Measurements from ENCODE around the gene DNAH10.

DNA sequence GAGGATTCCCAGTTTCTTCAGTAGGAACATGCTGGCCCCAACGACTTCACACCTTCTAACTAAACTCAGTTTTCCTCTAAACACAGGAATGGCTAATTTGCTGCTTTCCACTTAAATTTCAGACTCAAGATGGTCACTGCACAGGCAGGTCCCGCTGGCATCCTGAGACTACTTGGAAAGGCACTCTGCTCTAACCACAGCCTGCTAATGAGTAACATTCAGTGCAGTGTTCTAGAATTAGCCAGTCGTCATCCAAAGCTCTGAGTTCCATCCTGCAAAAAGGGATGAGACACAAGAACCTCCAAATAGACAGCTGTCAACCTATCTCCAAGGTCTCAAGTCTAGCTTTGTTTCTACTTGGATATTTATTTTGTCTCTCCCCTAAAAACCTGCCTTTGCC, 204.5 kb downstream of the DNAH10 start:
- no peak for TF ChIP-seq EZH2 (IDR thresholded peaks at IDR 0.05; ENCODE audit: borderline replicate concordance, low read length)
- TF ChIP-seq, protein P1, sequence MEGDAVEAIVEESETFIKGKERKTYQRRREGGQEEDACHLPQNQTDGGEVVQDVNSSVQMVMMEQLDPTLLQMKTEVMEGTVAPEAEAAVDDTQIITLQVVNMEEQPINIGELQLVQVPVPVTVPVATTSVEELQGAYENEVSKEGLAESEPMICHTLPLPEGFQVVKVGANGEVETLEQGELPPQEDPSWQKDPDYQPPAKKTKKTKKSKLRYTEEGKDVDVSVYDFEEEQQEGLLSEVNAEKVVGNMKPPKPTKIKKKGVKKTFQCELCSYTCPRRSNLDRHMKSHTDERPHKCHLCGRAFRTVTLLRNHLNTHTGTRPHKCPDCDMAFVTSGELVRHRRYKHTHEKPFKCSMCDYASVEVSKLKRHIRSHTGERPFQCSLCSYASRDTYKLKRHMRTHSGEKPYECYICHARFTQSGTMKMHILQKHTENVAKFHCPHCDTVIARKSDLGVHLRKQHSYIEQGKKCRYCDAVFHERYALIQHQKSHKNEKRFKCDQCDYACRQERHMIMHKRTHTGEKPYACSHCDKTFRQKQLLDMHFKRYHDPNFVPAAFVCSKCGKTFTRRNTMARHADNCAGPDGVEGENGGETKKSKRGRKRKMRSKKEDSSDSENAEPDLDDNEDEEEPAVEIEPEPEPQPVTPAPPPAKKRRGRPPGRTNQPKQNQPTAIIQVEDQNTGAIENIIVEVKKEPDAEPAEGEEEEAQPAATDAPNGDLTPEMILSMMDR (IDR thresholded peaks at IDR 0.05; ENCODE audit: low read length), result no peak
